ENCODE results near the gene CNTNAP2. TPM values are rescaled to one million over a fixed set of nuclear protein-coding genes. Genes with fewer than 3 reads are reported as not detected.

CNTNAP2 gene
- total and polyA plus RNA-seq, 2 of the 4 experiments (the other 2 are of a cell fraction), result not detected

- no peak overlapping the region for H2BK5ac ChIP-seq (ENCODE audit: low read depth, low read length, poor library complexity, severe bottlenecking)
- H4K5ac ChIP-seq (ENCODE audit: low read depth, low read length), result no peak overlapping the region
- no peaks in the 10 kb centered on the region for H3K27me3 ChIP-seq (ENCODE audit: control insufficient read depth, insufficient read depth, low read length)
- ChIA-PET POLR2A (ENCODE audit: unreplicated experiment) (no interaction called here), CTCF (no interaction called here)
- 41% methylated on average over 3 of the region's 4 CpGs; no CpG with 5 or more reads in 1 of the 2 experiments for WGBS, 2 experiments (ENCODE audit: extremely low coverage in 2 of 2, insufficient read length in 1 of 2)
- no peak overlapping the region for H3K4me3 ChIP-seq (ENCODE audit: insufficient read depth, low read depth, low read length)
- no peak overlapping the region for H3K14ac ChIP-seq (replicated peaks; ENCODE audit: low read depth, low read length)
- no peak overlapping the region for H2BK15ac ChIP-seq (ENCODE audit: low read depth, low read length)
- no peak overlapping the region for H4K91ac ChIP-seq (ENCODE audit: insufficient read depth, low read depth, low read length)
- no peak overlapping the region for H3K4me2 ChIP-seq (ENCODE audit: low read depth, low read length)
- no peaks in the 10 kb centered on the region for H3K36me3 ChIP-seq (ENCODE audit: control insufficient read depth, insufficient read depth, low read length)
- BruUV-seq (replicated peaks), result no TSS peak
- H3K27ac ChIP-seq (ENCODE audit: insufficient read depth, low read length), result no peak overlapping the region
- TF ChIP-seq USF2 (IDR thresholded peaks at IDR 0.05; ENCODE audit: low read depth, low read length), result no peak
- TF ChIP-seq FOS (IDR thresholded peaks at IDR 0.05; ENCODE audit: low read depth, low read length), result no peak
- no peak for TF ChIP-seq RCOR1 (IDR thresholded peaks at IDR 0.05; ENCODE audit: insufficient replicate concordance, low read length)
- TF ChIP-seq SMC3 (IDR thresholded peaks at IDR 0.05; ENCODE audit: low read depth, low read length), result no peak
- no peaks in the 10 kb centered on the region for H3K4me1 ChIP-seq (ENCODE audit: control insufficient read depth, insufficient read depth, low read length)
- H3K4ac ChIP-seq (ENCODE audit: low read depth, low read length), result no peak overlapping the region
- H2BK20ac ChIP-seq (ENCODE audit: low read depth, low read length), result no peak overlapping the region
- no peaks in the 10 kb centered on the region for H4K20me1 ChIP-seq (ENCODE audit: insufficient read depth, low read length)
- no peak overlapping the region for H3K56ac ChIP-seq (ENCODE audit: extremely low read depth, insufficient read depth, low read length)
- in situ Hi-C loops (cut with MboI; ENCODE audit: low sequenced_read_pairs) (no loop called here), dilution Hi-C loops (cut with HindIII; ENCODE audit: low sequenced_read_pairs, unreplicated experiment) (no loop called here), intact Hi-C loops (cut with micrococcal nuclease) (no loop called here)
- no peak overlapping the region for H2AK5ac ChIP-seq (ENCODE audit: low read depth, low read length)
- no peak overlapping the region for H3K23ac ChIP-seq (ENCODE audit: low read depth, low read length)
- H3K18ac ChIP-seq (ENCODE audit: low read depth, low read length), result no peak overlapping the region
- no peak for ATAC-seq (ENCODE audit: low read depth)
- no peak overlapping the region for H2BK120ac ChIP-seq (ENCODE audit: low read depth, low read length)
- peaks cover 9% of the 10 kb centered on the region for H3K9me3 ChIP-seq (ENCODE audit: control insufficient read depth, insufficient read depth, low read length)
- no peak overlapping the region for H4K8ac ChIP-seq (ENCODE audit: low read depth in 2 of 2, low read length in 2 of 2)
- H3K9me1 ChIP-seq (ENCODE audit: insufficient read depth, low read length), result no peaks in the 10 kb centered on the region
- H3K79me1 ChIP-seq (ENCODE audit: low read depth in 1 of 2, low read length in 2 of 2), result no peaks in the 10 kb centered on the region
- H3K9ac ChIP-seq (ENCODE audit: low read depth, low read length), result no peak overlapping the region
- no peak overlapping the region for H2AFZ ChIP-seq (replicated peaks; ENCODE audit: low read length, poor library complexity)
- DNase-seq, result no peak
- H2AK9ac ChIP-seq (replicated peaks; ENCODE audit: low read depth, low read length, poor library complexity), result no peak overlapping the region
Measured at GRCh38 chr7:146709451-146710027, 592.9 kb downstream of the CNTNAP2 start.
